RWPE1 (cell line): ENCODE results near the gene ANTXR1.
A peak's percentile ranks its signal among the peaks of the same experiment; 100 is the strongest.

Experiments
- CTCF ChIA-PET: fragments of 350-600 bp; sonication (Branson Sonifier 250); formaldehyde crosslinking; extraction: SDS; loops from one replicate; lab custom pipeline; 2021; lab: Yijun Ruan, JAX
- POLR2A ChIA-PET: fragments of 400-600 bp; formaldehyde crosslinking; extraction: SDS; loops from one replicate; lab custom pipeline; 2020; ENCODE audit warnings: antibody characterized with exemption; ENCODE audit not compliant: low non-redundant PET; lab: Yijun Ruan, JAX
- DNase-seq: peaks from one replicate; pipeline ENCODE4 v3.0.0; 2012; ENCODE audit warnings: low spot score
- H3K27ac ChIP-seq: fragments of 450-650 bp; 2 replicates; pipeline ENCODE4 v1.5.1; 2017
- CTCF ChIP-seq: fragments of 450-650 bp; conservative IDR thresholded peaks from 2 replicates; pipeline ENCODE4 v1.5.1; 2017; ENCODE audit warnings: low read depth, mild to moderate bottlenecking

Gene ANTXR1

GRCh38 chr2:69034122-69034521 lies 21.1 kb downstream of the ANTXR1 start:
- H3K27ac ChIP-seq, result no peak overlapping the region
- TF ChIP-seq CTCF, result no peak
- ChIA-PET CTCF (no interaction called here), POLR2A (no interaction called here)
- no peak for DNase-seq

- POLR2A ChIA-PET, result no interaction called here
- no peak overlapping the region for H3K27ac ChIP-seq
- DNase-seq, result no peak
- CTCF ChIA-PET, result interaction anchor here (0.6 kb wide), 1 partner anchor 341 kb away, joined by 4 read pairs; no protein-coding TSS in a partner anchor
- TF ChIP-seq CTCF, result no peak
These were observed 21.9 kb downstream of the ANTXR1 start for GRCh38 chr2:69034845-69035244.

GRCh38 chr2:69036926-69037325 lies 23.9 kb downstream of the ANTXR1 start:
- DNase-seq, result no peak
- no peak for TF ChIP-seq CTCF
- H3K27ac ChIP-seq, result no peak overlapping the region
- ChIA-PET POLR2A (no interaction called here), CTCF (no interaction called here)

- TF ChIP-seq CTCF, result no peak
- ChIA-PET POLR2A (no interaction called here), CTCF (no interaction called here)
- no peak overlapping the region for H3K27ac ChIP-seq
- no peak for DNase-seq
These were observed 28.2 kb downstream of the ANTXR1 start for GRCh38 chr2:69041214-69041613.

GRCh38 chr2:69043736-69044400 lies 30.9 kb downstream of the ANTXR1 start:
- POLR2A ChIA-PET, result no interaction called here
- no peak for TF ChIP-seq CTCF
- H3K27ac ChIP-seq, result no peak overlapping the region
- CTCF ChIA-PET, result interaction anchor here (0.7 kb wide), 1 partner anchor 99 kb away, joined by 3 read pairs; no protein-coding TSS in a partner anchor
- no peak for DNase-seq

- DNase-seq, result peak; percentile 36
- POLR2A ChIA-PET, result no interaction called here
- CTCF ChIA-PET, result no interaction called here
- H3K27ac ChIP-seq, result no peak overlapping the region
- TF ChIP-seq CTCF, result no peak
These were observed 33.3 kb downstream of the ANTXR1 start for GRCh38 chr2:69046221-69046662.
